Measurements from ENCODE around the gene ROR2.

Gene ROR2

DNA sequence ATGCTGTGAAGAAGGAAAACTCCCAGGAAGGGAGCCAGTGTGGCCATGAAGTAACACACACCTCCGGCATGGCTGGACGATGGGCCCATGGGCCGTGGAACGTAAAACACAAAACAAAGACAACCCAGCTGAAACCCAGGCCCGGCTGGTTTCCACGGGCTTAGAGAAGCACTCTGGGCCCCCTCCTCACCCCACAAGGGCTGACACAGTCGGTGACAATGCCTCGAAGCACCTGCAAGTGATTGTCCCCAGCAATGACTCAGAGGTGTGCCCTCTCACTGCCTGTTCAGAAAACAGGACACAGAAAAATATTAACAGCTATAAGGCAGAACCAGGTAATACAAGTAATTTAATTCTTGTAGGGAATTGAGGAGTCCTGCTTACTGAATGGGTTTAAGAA is 135.3 kb downstream of the ROR2 start:
- H3K9me3 ChIP-seq (ENCODE audit: control insufficient read depth, insufficient read depth, low read length) = no peaks in the 10 kb centered on the region
- H3K36me3 ChIP-seq (ENCODE audit: control insufficient read depth, insufficient read depth, low read length) = no peaks in the 10 kb centered on the region
- H3K27me3 ChIP-seq (ENCODE audit: control insufficient read depth, insufficient read depth, low read length) = no peaks in the 10 kb centered on the region
- H3K4me3 ChIP-seq (ENCODE audit: low read depth, low read length) = no peak overlapping the region
- H3K9ac ChIP-seq (ENCODE audit: low read depth, low read length) = no peak overlapping the region
- H3K27ac ChIP-seq (ENCODE audit: low read depth, low read length) = no peak overlapping the region
- H3K4me1 ChIP-seq (ENCODE audit: control insufficient read depth, insufficient read depth, low read length) = peaks cover 11% of the 10 kb centered on the region

DNA sequence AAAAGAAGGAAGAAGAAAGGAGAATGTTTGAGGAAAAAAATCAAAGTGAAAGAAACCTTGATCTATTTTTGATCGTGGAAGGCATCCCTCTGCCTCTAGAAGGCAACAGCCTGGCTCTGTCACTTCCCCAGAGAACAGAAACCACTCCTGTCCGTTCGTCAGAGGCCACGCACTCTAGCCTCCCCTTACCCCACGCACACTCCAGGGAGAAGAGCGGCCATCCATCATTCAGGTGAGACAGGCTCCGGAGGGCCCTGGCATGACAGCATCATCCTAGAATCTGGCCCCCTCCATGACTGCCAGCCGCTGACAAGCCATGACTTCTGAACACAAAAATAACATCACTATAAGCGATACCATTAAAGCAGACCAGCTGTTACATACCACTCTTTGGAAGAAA is 135.8 kb downstream of the ROR2 start:
- Histone ChIP-seq H3K27ac (ENCODE audit: low read depth, low read length) (no peak overlapping the region), H3K4me1 (ENCODE audit: control insufficient read depth, insufficient read depth, low read length) (peaks cover 11% of the 10 kb centered on the region)

DNA sequence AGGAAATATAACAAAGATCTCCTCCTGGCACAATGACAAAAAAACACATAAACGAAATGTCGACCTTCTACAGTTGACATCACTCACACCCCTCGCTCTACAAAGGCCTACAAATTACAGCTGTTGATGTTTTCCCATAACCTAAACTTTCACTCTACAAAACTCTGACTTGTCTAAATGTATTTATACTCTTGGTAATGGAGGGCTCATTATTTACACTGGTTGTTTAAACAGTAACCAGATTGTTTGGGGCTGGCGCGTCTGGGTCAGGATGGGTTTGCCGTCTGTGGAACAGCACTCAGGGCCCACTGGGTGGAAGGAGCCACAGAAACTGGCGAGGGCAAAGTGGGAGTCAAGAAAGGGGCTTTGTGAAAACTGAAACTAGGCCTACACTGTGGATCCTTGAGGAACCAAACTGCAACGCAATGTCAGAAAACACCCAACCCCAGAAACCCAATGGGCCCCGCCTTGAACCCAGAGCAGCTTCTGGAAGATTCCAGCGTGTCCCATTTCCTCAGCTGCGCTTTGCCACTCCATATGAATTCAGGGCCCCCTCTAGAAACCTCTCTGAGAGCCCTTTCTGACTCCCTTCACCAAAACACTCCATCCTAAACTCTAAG is 136.7 kb downstream of the ROR2 start:
- Histone ChIP-seq H3K27ac (ENCODE audit: low read depth, low read length) (no peak overlapping the region), H3K27me3 (ENCODE audit: control insufficient read depth, insufficient read depth, low read length) (no peaks in the 10 kb centered on the region), H3K4me1 (ENCODE audit: control insufficient read depth, insufficient read depth, low read length) (peaks cover 11% of the 10 kb centered on the region), H3K9me3 (ENCODE audit: control insufficient read depth, insufficient read depth, low read length) (no peaks in the 10 kb centered on the region), H3K36me3 (ENCODE audit: control insufficient read depth, insufficient read depth, low read length) (no peaks in the 10 kb centered on the region), H3K9ac (ENCODE audit: low read depth, low read length) (no peak overlapping the region), H3K4me3 (ENCODE audit: low read depth, low read length) (no peak overlapping the region)

More for the DNA sequence above, 135.8 kb downstream of the ROR2 start:
- Histone ChIP-seq H3K4me3 (ENCODE audit: low read depth, low read length) (no peak overlapping the region), H3K27me3 (ENCODE audit: control insufficient read depth, insufficient read depth, low read length) (no peaks in the 10 kb centered on the region), H3K9me3 (ENCODE audit: control insufficient read depth, insufficient read depth, low read length) (no peaks in the 10 kb centered on the region), H3K36me3 (ENCODE audit: control insufficient read depth, insufficient read depth, low read length) (no peaks in the 10 kb centered on the region), H3K9ac (ENCODE audit: low read depth, low read length) (no peak overlapping the region)

DNA sequence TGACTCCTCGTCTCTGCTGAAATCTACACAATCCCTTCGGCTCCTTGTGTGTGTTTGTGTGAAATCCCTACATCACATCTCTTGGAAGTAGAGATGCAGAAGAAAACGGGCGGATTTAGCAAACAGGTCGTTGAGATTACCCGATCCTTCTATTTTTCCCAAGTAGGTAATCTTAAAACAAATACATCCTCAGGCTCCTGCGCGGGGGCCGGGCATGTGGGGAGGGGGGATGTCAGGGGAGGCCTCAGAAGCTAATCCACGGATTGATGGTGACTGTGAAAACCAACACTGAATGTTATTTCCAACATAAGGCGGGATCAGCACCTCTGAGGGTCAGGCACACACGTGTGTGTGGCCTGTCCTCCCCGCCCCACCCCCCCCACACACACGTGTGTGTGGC is 137.8 kb downstream of the ROR2 start:
- no peaks in the 10 kb centered on the region for H3K9me3 ChIP-seq (ENCODE audit: control insufficient read depth, insufficient read depth, low read length)
- H3K4me1 ChIP-seq (ENCODE audit: control insufficient read depth, insufficient read depth, low read length) = peaks cover 1% of the 10 kb centered on the region; the same call in 1 of the 2 replicates
- no peak overlapping the region for H3K27ac ChIP-seq (ENCODE audit: low read depth, low read length)
- no peaks in the 10 kb centered on the region for H3K36me3 ChIP-seq (ENCODE audit: control insufficient read depth, insufficient read depth, low read length)
- H3K27me3 ChIP-seq (ENCODE audit: control insufficient read depth, insufficient read depth, low read length) = no peaks in the 10 kb centered on the region
- no peak overlapping the region for H3K9ac ChIP-seq (ENCODE audit: low read depth, low read length)
- no peak overlapping the region for H3K4me3 ChIP-seq (ENCODE audit: low read depth, low read length)

DNA sequence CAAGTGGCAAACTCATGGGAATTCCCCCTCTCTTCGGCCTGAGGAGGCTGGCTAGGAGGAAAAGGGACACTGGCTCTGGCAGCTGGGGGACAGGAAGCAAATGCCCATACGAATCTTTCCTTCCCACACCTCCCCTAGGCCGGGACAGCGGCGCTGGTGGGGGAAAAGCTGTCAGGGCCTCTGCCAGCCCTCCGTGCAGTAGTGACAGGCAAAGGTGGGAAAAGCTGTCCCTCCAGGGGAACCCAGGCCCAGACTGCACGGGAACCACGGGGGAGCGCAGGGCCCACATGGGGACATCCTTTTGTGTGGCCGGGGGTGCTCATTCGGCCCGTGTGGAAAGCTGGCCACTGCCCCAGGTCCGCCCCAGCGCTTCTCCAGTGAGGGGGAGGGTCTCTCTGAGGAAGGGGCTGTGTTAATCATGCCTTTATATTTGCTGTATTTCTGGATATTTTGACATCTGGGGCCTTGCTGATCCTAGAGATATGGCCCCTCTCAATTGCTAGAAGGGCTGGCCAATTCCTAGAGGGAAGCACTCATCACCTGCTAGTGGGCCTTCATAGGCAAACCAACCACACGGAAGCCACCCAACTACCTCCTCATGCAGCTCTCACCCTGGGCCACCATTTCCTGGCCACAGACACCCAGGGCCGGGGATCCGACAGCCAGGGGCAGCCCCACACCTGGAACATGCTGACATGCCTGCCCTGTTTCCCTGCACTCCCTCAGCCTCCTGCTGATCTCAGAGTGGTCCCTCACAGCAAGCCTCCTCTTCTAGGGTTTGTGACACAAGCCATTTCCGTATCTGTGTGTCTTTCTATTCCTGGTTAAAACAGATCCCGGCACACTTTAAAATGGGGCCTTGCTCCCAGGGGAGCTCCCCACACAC is 138.8 kb downstream of the ROR2 start:
- Histone ChIP-seq H3K9ac (ENCODE audit: low read depth, low read length) (no peak overlapping the region), H3K9me3 (ENCODE audit: control insufficient read depth, insufficient read depth, low read length) (no peaks in the 10 kb centered on the region)

DNA sequence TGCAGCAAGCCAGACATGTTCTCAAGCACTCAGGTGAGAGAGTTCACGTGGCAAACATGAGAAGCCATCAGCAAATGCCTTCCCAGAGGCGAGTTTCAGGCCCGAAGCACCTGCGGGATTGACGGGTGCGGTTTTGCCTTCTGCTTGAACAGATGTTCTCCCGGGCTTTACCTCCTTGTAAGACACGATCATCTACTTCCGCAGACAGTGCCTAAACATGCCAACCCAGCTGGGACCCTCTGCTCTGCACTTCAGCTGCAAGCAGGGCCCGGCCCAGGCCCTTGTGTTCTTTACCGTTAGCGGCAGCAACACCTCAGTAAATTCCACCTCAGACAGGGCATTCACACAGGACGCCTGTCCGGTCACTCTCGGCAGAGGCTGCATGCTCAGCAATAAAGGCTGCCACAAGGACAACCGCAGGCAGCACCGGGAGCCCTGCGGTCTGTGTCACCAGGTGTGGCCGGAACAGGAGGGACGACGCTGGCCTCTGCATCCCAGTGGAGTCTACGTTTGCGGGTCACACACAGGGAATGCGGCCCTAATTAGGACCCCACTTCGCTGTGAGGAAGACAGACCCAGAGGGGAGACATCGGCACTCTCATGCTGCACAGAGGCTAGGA is 139.6 kb downstream of the ROR2 start:
- no peak overlapping the region for H3K4me3 ChIP-seq (ENCODE audit: low read depth, low read length)
- H3K27me3 ChIP-seq (ENCODE audit: control insufficient read depth, insufficient read depth, low read length) = no peaks in the 10 kb centered on the region
- no peaks in the 10 kb centered on the region for H3K36me3 ChIP-seq (ENCODE audit: control insufficient read depth, insufficient read depth, low read length)
- no peaks in the 10 kb centered on the region for H3K4me1 ChIP-seq (ENCODE audit: control insufficient read depth, insufficient read depth, low read length)
- H3K9me3 ChIP-seq (ENCODE audit: control insufficient read depth, insufficient read depth, low read length) = no peaks in the 10 kb centered on the region
- no peak overlapping the region for H3K27ac ChIP-seq (ENCODE audit: low read depth, low read length)
- no peak overlapping the region for H3K9ac ChIP-seq (ENCODE audit: low read depth, low read length)

More for the DNA sequence above, 138.8 kb downstream of the ROR2 start:
- Histone ChIP-seq H3K27ac (ENCODE audit: low read depth, low read length) (no peak overlapping the region), H3K27me3 (ENCODE audit: control insufficient read depth, insufficient read depth, low read length) (no peaks in the 10 kb centered on the region), H3K4me1 (ENCODE audit: control insufficient read depth, insufficient read depth, low read length) (no peaks in the 10 kb centered on the region), H3K4me3 (ENCODE audit: low read depth, low read length) (no peak overlapping the region), H3K36me3 (ENCODE audit: control insufficient read depth, insufficient read depth, low read length) (no peaks in the 10 kb centered on the region)

DNA sequence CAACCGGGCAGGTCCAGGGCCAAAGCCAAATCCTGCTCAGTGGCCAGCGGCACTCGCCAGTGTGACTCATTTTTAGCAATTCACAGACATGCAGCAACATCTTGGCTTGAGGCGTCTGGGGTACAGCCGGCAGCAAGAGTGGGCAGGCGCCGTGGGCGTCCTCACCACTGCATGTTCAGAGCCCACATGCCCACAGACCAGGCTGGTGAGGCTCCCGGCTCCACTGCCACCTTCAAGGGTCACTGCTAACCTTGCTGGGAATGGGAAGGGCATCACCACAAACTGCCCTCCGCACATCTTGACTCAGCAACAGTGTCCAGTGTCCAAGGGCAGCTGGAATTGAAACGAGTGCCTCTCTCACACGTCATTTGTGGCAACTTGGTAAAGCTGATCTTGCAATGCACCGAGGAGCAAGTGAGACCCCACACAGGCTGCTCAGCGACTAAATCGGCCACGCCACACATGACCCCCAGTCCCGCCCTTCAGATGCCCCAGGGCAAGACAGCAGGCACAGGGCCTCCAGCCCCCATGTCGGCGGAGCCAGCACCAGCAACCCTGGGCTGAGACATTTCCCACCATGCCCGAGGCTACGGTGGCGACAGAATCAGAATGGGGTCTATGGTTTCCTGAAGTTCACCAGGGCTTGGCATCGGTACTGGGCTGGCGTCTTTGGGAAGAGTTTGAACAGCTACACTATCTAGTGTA is 140.3 kb downstream of the ROR2 start:
- no peak overlapping the region for H3K27ac ChIP-seq (ENCODE audit: low read depth, low read length)
- H3K27me3 ChIP-seq (ENCODE audit: control insufficient read depth, insufficient read depth, low read length) = no peaks in the 10 kb centered on the region
- H3K36me3 ChIP-seq (ENCODE audit: control insufficient read depth, insufficient read depth, low read length) = no peaks in the 10 kb centered on the region
- no peaks in the 10 kb centered on the region for H3K4me1 ChIP-seq (ENCODE audit: control insufficient read depth, insufficient read depth, low read length)
- H3K4me3 ChIP-seq (ENCODE audit: low read depth, low read length) = no peak overlapping the region
- no peak overlapping the region for H3K9ac ChIP-seq (ENCODE audit: low read depth, low read length)
- H3K9me3 ChIP-seq (ENCODE audit: control insufficient read depth, insufficient read depth, low read length) = no peaks in the 10 kb centered on the region

DNA sequence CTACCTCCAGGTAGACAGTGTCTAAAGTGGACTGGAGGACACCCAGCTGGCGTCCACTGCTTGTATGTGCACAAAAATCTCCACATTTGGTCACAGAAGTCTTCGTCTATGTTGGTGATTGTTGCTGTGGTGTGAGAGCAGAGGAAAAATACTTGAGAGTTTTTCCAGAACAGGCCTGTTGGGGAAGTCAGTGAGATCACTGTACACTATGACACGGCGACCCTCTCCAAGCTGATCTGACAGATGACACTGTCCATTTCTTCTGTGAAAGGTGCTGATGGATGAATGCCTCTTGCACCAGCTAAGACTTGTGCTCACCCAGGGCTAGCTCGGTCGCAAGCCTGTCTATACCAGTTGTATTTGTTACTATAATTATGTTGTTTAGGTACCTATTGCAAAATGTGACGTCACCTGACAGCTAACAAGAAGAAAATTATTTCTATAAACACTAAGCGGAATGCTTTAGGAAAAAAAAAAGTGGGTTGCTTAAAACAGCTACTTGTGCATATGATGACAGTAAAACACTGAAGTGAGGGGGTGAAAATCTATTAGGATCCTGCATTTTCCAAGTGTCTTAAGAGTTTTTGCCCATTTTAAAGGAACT is 142.3 kb downstream of the ROR2 start:
- H3K36me3 ChIP-seq (ENCODE audit: control insufficient read depth, insufficient read depth, low read length) = no peaks in the 10 kb centered on the region
- H3K9me3 ChIP-seq (ENCODE audit: control insufficient read depth, insufficient read depth, low read length) = no peaks in the 10 kb centered on the region
- no peaks in the 10 kb centered on the region for H3K4me1 ChIP-seq (ENCODE audit: control insufficient read depth, insufficient read depth, low read length)
- H3K9ac ChIP-seq (ENCODE audit: low read depth, low read length) = no peak overlapping the region
- no peak overlapping the region for H3K4me3 ChIP-seq (ENCODE audit: low read depth, low read length)
- H3K27ac ChIP-seq (ENCODE audit: low read depth, low read length) = no peak overlapping the region
- no peaks in the 10 kb centered on the region for H3K27me3 ChIP-seq (ENCODE audit: control insufficient read depth, insufficient read depth, low read length)

DNA sequence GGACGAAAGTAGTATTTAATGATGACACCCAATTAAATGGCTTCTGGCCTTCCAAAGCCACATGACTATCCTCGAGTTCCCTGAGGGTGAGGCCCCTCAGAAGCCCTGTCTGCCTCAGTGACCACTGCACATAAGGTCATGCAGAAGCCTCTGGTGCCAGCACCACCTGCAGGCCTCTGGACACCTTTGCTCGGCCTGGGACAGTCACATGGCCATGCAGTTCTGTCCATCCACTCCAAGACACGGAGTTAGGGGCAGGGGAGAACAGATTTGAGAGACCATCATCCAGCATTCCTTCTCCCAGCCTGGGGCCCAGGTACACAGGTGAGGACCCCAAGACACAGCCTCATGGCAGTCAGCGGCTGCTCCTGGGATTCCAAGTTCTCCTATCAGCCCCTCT is 145.0 kb downstream of the ROR2 start:
- Histone ChIP-seq H3K27ac (ENCODE audit: low read depth, low read length) (no peak overlapping the region), H3K36me3 (ENCODE audit: control insufficient read depth, insufficient read depth, low read length) (no peaks in the 10 kb centered on the region), H3K4me1 (ENCODE audit: control insufficient read depth, insufficient read depth, low read length) (no peaks in the 10 kb centered on the region), H3K4me3 (ENCODE audit: low read depth, low read length) (no peak overlapping the region), H3K9me3 (ENCODE audit: control insufficient read depth, insufficient read depth, low read length) (no peaks in the 10 kb centered on the region), H3K27me3 (ENCODE audit: control insufficient read depth, insufficient read depth, low read length) (no peaks in the 10 kb centered on the region), H3K9ac (ENCODE audit: low read depth, low read length) (no peak overlapping the region)

DNA sequence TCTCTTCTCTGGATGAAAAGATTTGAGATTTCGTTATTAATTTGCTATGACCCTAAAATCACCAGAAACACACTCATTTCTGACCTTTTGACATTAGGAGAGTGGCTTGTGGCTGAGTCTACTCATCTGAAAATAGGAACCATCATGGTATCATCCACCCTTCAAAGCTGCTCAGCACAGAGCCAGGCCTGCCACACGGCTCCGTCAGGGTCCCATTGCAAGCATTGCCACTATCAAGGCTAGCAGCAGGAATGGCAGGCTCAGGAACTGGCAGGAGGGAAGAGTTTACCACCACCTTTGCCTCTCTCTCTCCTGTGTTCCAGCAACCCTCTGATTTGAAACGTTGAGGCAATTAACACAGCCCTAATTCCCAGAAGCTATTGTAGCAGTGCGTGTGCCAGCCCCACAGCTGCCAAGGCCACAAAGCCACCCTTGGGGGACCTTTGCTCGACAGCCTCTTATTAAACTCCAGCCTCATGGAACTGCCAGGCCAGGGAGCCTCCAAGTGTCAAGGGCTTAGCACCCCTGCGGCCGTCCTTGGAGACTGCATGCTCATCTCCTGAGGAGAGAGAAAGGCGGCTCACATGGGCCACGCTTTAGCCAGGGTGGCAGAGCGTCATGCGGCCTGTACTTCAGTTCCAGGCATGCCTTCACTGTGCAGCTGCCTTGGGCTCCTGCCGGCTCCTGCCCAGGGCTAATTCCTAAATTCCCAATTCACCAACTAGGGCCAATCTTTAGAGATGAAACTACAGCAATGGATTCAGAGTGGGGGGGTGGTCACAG is 145.9 kb downstream of the ROR2 start:
- Histone ChIP-seq H3K36me3 (ENCODE audit: control insufficient read depth, insufficient read depth, low read length) (no peaks in the 10 kb centered on the region), H3K9ac (ENCODE audit: low read depth, low read length) (no peak overlapping the region), H3K27ac (ENCODE audit: low read depth, low read length) (no peak overlapping the region)

More for the DNA sequence above, 145.9 kb downstream of the ROR2 start:
- Histone ChIP-seq H3K4me3 (ENCODE audit: low read depth, low read length) (no peak overlapping the region), H3K9me3 (ENCODE audit: control insufficient read depth, insufficient read depth, low read length) (no peaks in the 10 kb centered on the region), H3K4me1 (ENCODE audit: control insufficient read depth, insufficient read depth, low read length) (no peaks in the 10 kb centered on the region), H3K27me3 (ENCODE audit: control insufficient read depth, insufficient read depth, low read length) (no peaks in the 10 kb centered on the region)

Data from HUES48 (cell line).